ENCODE results near the gene AHRR.

AHRR gene

GRCh38 chr5:342501-343460, 21.3 kb downstream of the AHRR start:
- TF ChIP-seq L3MBTL2 (conservative IDR thresholded peaks at IDR 0.05) (no peak), FOXK2 (IDR thresholded peaks at IDR 0.05) (no peak), HDGF (IDR thresholded peaks at IDR 0.05; ENCODE audit: borderline replicate concordance) (no peak), TARDBP (IDR thresholded peaks at IDR 0.05) (no peak), PKNOX1 (IDR thresholded peaks at IDR 0.05) (no peak), NFRKB (IDR thresholded peaks at IDR 0.05) (no peak), FOXA1 (IDR thresholded peaks at IDR 0.05) (no peak)
- ChIA-PET POLR2A (no interaction called here), CTCF (no interaction called here)
- DNase-seq (ENCODE audit: extremely low spot score), result peak; percentile 7

- DNase-seq (ENCODE audit: extremely low spot score), result peak; percentile 79
- CTCF ChIA-PET, result no interaction called here
- POLR2A ChIA-PET, result interaction anchor here (0.6 to 1.1 kb wide), 5 partner anchors 12 to 73 kb away, joined by 3 to 11 read pairs (median 3); partner anchors contain the start of gene PDCD6
- TF ChIP-seq FOXK2 (IDR thresholded peaks at IDR 0.05), result no peak
- no peak for TF ChIP-seq ZNF384 (IDR thresholded peaks at IDR 0.05)
- TF ChIP-seq HDGF (IDR thresholded peaks at IDR 0.05; ENCODE audit: borderline replicate concordance), result no peak
- no peak for TF ChIP-seq TARDBP (IDR thresholded peaks at IDR 0.05)
- no peak for TF ChIP-seq SUZ12 (IDR thresholded peaks at IDR 0.05)
- no peak for TF ChIP-seq SP1 (IDR thresholded peaks at IDR 0.05)
- no peak for TF ChIP-seq CTBP1 (IDR thresholded peaks at IDR 0.05; ENCODE audit: borderline replicate concordance)
- no peak for TF ChIP-seq BHLHE40 (IDR thresholded peaks at IDR 0.05; ENCODE audit: borderline replicate concordance)
- no peak for TF ChIP-seq FOXA1 (IDR thresholded peaks at IDR 0.05)
- no peak for TF ChIP-seq PKNOX1 (IDR thresholded peaks at IDR 0.05)
- no peak for TF ChIP-seq ELF4 (IDR thresholded peaks at IDR 0.05)
- no peak for TF ChIP-seq LEF1 (IDR thresholded peaks at IDR 0.05; ENCODE audit: borderline replicate concordance)
Observed at GRCh38 chr5:343461-344401, 22.2 kb downstream of the AHRR start.

- no peak for DNase-seq (ENCODE audit: extremely low spot score)
- POLR2A ChIA-PET, result interaction anchor here (0.6 to 1.1 kb wide), 5 partner anchors 13 to 74 kb away, joined by 3 to 11 read pairs (median 3); partner anchors contain the start of gene PDCD6
- TF ChIP-seq SUZ12 (IDR thresholded peaks at IDR 0.05), result no peak
- no peak for TF ChIP-seq CTBP1 (IDR thresholded peaks at IDR 0.05; ENCODE audit: borderline replicate concordance)
- TF ChIP-seq FOXM1 (IDR thresholded peaks at IDR 0.05; ENCODE audit: borderline replicate concordance), result no peak
- TF ChIP-seq ZNF384 (IDR thresholded peaks at IDR 0.05), result no peak
- no peak for TF ChIP-seq NFRKB (IDR thresholded peaks at IDR 0.05)
- no peak for TF ChIP-seq BHLHE40 (IDR thresholded peaks at IDR 0.05; ENCODE audit: borderline replicate concordance)
- TF ChIP-seq HDGF (IDR thresholded peaks at IDR 0.05; ENCODE audit: borderline replicate concordance), result no peak
- TF ChIP-seq L3MBTL2 (conservative IDR thresholded peaks at IDR 0.05), result no peak
- TF ChIP-seq PKNOX1 (IDR thresholded peaks at IDR 0.05), result no peak
- TF ChIP-seq ELF4 (IDR thresholded peaks at IDR 0.05), result no peak
- TF ChIP-seq FOXK2 (IDR thresholded peaks at IDR 0.05), result no peak
- TF ChIP-seq FOXA1 (IDR thresholded peaks at IDR 0.05), result no peak
- no peak for TF ChIP-seq ARNT (IDR thresholded peaks at IDR 0.05)
- TF ChIP-seq LEF1 (IDR thresholded peaks at IDR 0.05; ENCODE audit: borderline replicate concordance), result no peak
- CTCF ChIA-PET, result no interaction called here
Observed at GRCh38 chr5:344668-345067, 23.2 kb downstream of the AHRR start.

GRCh38 chr5:345404-346195, 24.1 kb downstream of the AHRR start:
- POLR2A ChIA-PET, result interaction anchor here (0.9 to 1.1 kb wide), 3 partner anchors 24 to 69 kb away, joined by 3 to 6 read pairs (median 3); partner anchors contain the start of gene AHRR
- TF ChIP-seq ARNT (IDR thresholded peaks at IDR 0.05) (no peak), ELF4 (IDR thresholded peaks at IDR 0.05) (no peak), CTBP1 (IDR thresholded peaks at IDR 0.05; ENCODE audit: borderline replicate concordance) (no peak), FOXA1 (IDR thresholded peaks at IDR 0.05) (no peak), BHLHE40 (IDR thresholded peaks at IDR 0.05; ENCODE audit: borderline replicate concordance) (no peak), PKNOX1 (IDR thresholded peaks at IDR 0.05) (no peak)
- DNase-seq (ENCODE audit: extremely low spot score), result peak; percentile 5
- CTCF ChIA-PET, result interaction anchor here (0.6 to 1.0 kb wide), 3 partner anchors 29 to 162 kb away, joined by 3 to 4 read pairs (median 4); no protein-coding TSS in a partner anchor
